Natural killer cell (primary cell): ENCODE data around the gene MOGAT3. TPM values are rescaled to one million over a fixed set of nuclear protein-coding genes. Genes with fewer than 3 reads are reported as not detected.

Experiments used
- ATAC-seq, 3 donors: fragments of 150-1000 bp in 2 of 3; fragments of 200-7000 bp in 1 of 3; cut with Tn5 transposase; 1 replicate in 1 of 3; 2 replicates in 2 of 3; pipeline ENCODE4 v1.10.0; 2021; ENCODE audit warnings: mild to moderate bottlenecking in 2 of 3, moderate library complexity in 2 of 3
- DNase-seq, 2 donors: peaks; one replicate each; pipeline versions ENCODE4 v3.0.0 to v3.0.0-alpha.2; 2013 to 2021; ENCODE audit warnings: mixed read lengths in 1 of 2
- H3K27ac ChIP-seq: one replicate; pipeline ENCODE4 v1.5.1; 2013; ENCODE audit warnings: mild to moderate bottlenecking, low read length
- H3K27me3 ChIP-seq: one replicate; pipeline ENCODE4 v1.6.1; 2013; ENCODE audit warnings: low read length; ENCODE audit not compliant: control insufficient read depth, insufficient read depth
- H3K36me3 ChIP-seq: one replicate; pipeline ENCODE4 v1.6.1; 2013; ENCODE audit warnings: low read length; ENCODE audit not compliant: control insufficient read depth, insufficient read depth
- H3K4me1 ChIP-seq: one replicate; pipeline ENCODE4 v1.6.1; 2013; ENCODE audit warnings: low read length; ENCODE audit not compliant: control insufficient read depth, insufficient read depth
- H3K4me3 ChIP-seq: one replicate; pipeline ENCODE4 v1.5.1; 2013; ENCODE audit warnings: low read length
- H3K9me3 ChIP-seq: one replicate; pipeline ENCODE4 v1.6.1; 2013; ENCODE audit warnings: low read length; ENCODE audit not compliant: control insufficient read depth, insufficient read depth
- H3K27ac Mint-ChIP-seq, 2 donors: one replicate each; pipeline ENCODE4 v1.8.0; 2022; ENCODE audit warnings: mild to moderate bottlenecking in 2 of 2, mixed read lengths in 2 of 2, moderate library complexity in 1 of 2
- H3K27me3 Mint-ChIP-seq, 2 donors: one replicate each; pipeline ENCODE4 v1.8.0; 2022; ENCODE audit warnings: low read depth in 2 of 2, mixed read lengths in 2 of 2
- H3K36me3 Mint-ChIP-seq: one replicate; pipeline ENCODE4 v1.8.0; 2022; ENCODE audit warnings: mixed read lengths
- H3K4me1 Mint-ChIP-seq, 2 donors: one replicate each; pipeline ENCODE4 v1.8.0; 2022; ENCODE audit warnings: mixed read lengths in 2 of 2
- H3K4me3 Mint-ChIP-seq: one replicate; pipeline ENCODE4 v1.8.0; 2022; ENCODE audit warnings: mild to moderate bottlenecking, moderate library complexity, mixed read lengths
- H3K9me3 Mint-ChIP-seq, 2 donors: one replicate each; pipeline ENCODE4 v1.8.0; 2022; ENCODE audit warnings: mixed read lengths in 2 of 2
- WGBS: methylation state at CpG from one replicate; pipeline ENCODE4 v1.1.7; 2013; ENCODE audit warnings: missing lambda C conversion rate; ENCODE audit not compliant: insufficient coverage; 5-methylcytosine and 5-hydroxymethylcytosine counted together
- intact Hi-C: fragments of 100-400 bp; cut with micrococcal nuclease; formaldehyde crosslinking; loops from one replicate; pipeline ENCODE4 v1.14.2; 2022
- total RNA-seq, 4 donors: library from RNA; stranded (reverse); fragments of 120-200 nt in 1 of 4; gene quantifications; one replicate each; pipeline versions ENCODE4 v1.2.3 to v1.2.4, GENCODE V29; 2013 to 2022
- TF ChIP-seq, protein P1 (sequence below): fragments of 200-600 bp; IDR thresholded peaks from one replicate; pipeline ENCODE4 v1.8.0; 2022; ENCODE audit warnings: antibody characterized with exemption

The MOGAT3 gene
- total RNA-seq, 3 donors from 2014 or later (not counting 1 experiment from before 2014, with no cell fraction given), result not detected

DNA sequence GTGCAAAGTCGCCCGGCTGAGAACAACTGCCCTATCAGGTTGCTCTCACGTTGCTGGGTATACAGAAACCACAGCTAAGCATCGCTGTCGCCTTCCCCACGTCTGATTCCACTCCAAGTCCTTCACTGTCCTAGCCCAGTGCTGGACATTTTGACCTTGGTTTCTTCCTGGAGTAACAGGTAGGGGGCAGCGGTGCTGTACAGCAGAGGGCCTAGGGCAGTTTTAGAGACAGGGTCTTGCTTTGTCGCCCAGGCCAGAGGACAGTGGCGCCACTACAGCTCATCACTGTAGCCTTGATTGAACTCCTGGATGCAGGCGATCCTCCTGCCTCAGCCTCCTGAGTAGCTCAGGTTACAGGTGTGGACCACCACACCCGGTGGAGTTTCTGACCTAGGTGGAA lies 34.2 kb upstream of the MOGAT3 start:
- TF ChIP-seq, protein P1, sequence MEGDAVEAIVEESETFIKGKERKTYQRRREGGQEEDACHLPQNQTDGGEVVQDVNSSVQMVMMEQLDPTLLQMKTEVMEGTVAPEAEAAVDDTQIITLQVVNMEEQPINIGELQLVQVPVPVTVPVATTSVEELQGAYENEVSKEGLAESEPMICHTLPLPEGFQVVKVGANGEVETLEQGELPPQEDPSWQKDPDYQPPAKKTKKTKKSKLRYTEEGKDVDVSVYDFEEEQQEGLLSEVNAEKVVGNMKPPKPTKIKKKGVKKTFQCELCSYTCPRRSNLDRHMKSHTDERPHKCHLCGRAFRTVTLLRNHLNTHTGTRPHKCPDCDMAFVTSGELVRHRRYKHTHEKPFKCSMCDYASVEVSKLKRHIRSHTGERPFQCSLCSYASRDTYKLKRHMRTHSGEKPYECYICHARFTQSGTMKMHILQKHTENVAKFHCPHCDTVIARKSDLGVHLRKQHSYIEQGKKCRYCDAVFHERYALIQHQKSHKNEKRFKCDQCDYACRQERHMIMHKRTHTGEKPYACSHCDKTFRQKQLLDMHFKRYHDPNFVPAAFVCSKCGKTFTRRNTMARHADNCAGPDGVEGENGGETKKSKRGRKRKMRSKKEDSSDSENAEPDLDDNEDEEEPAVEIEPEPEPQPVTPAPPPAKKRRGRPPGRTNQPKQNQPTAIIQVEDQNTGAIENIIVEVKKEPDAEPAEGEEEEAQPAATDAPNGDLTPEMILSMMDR, result no peak
- Histone ChIP-seq H3K27me3 (no peaks in the 10 kb centered on the region), H3K36me3 (peaks cover 23% of the 10 kb centered on the region), H3K4me1 (no peaks in the 10 kb centered on the region), H3K9me3 (no peaks in the 10 kb centered on the region), H3K4me3 (no peak overlapping the region), H3K27ac (no peak overlapping the region)
- DNase-seq (no peak), ATAC-seq (no peak)
- Mint-ChIP-seq H3K4me3 (no peak overlapping the region), H3K9me3 (no peaks in the 10 kb centered on the region), H3K27me3 (no peaks in the 10 kb centered on the region), H3K27ac (no peak overlapping the region), H3K4me1 (peaks cover 0 to 11% of the 10 kb centered on the region in 2 donors), H3K36me3 (no peaks in the 10 kb centered on the region)
- intact Hi-C loops, result no loop called here
- WGBS, result 85% methylated on average over 11 of the region's 11 CpGs

DNA sequence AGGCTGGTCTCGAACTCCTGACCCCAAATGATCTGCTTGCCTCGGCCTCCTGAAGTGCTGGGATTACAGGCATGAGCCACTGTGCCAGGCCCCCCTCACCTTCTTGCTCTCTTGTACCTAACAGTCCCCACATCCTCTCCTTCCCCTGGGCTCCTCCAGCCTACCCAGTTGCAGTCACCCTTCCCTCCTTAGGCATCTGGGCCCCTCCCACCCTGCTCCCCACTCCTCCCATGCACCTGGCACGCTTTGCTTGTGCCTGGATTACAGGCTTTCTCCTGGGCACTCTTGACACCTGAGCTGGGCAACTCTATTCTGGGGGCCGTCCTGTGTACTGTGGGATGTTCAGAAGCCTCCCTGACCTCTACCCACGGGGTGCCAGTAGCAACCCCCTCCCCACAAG lies 33.8 kb upstream of the MOGAT3 start:
- no peaks in the 10 kb centered on the region for H3K4me1 ChIP-seq
- TF ChIP-seq, protein P1, result no peak

DNA sequence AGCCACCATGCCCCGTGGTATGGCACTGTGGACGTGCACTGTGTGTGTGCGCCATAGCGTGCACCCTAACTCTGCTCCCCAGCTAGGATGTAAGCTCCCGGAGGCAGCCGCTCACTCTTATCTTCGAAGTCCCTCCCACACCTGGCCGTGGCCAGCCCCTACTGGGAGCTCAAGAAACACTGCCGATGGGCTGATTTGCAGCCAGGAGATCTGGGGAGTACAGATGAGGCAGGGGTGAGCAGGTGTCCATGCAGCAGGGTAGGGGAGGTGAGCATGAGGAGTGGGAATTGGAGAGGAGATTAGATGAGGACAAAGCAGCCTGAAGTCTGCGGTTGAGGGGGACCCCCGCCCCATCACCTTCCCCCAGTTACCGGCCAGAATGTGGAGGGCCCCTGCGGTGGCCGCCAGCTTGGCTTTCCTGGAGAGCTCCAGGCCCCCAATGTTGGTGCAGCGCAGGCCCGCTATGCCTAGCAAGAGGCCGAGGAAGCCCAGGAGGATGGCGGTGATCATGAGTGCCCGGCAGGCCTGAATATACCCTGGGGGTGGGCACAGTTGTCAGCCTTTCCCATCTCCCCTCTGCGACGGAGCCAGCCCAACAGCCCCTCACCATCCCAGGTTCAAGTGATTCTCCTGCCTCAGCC lies 33.2 kb upstream of the MOGAT3 start:
- no peaks in the 10 kb centered on the region for H3K36me3 Mint-ChIP-seq
- intact Hi-C loops, result no loop called here
- ATAC-seq, result no peak

More for the DNA sequence above, 33.8 kb upstream of the MOGAT3 start:
- no peaks in the 10 kb centered on the region for H3K9me3 ChIP-seq
- DNase-seq, result no peak
- H3K36me3 Mint-ChIP-seq, result no peaks in the 10 kb centered on the region
- no peak overlapping the region for H3K27ac Mint-ChIP-seq
- no peaks in the 10 kb centered on the region for H3K27me3 Mint-ChIP-seq
- no peak for ATAC-seq
- no peak overlapping the region for H3K4me3 Mint-ChIP-seq
- H3K4me1 Mint-ChIP-seq, result peaks cover 0 to 11% of the 10 kb centered on the region in 2 donors
- H3K36me3 ChIP-seq, result peaks cover 18% of the 10 kb centered on the region
- H3K9me3 Mint-ChIP-seq, result no peaks in the 10 kb centered on the region
- WGBS, result 88% methylated on average over 5 of the region's 5 CpGs
- intact Hi-C loops, result no loop called here
- H3K27me3 ChIP-seq, result no peaks in the 10 kb centered on the region
- no peak overlapping the region for H3K4me3 ChIP-seq
- H3K27ac ChIP-seq, result no peak overlapping the region

More for the DNA sequence above, 33.2 kb upstream of the MOGAT3 start:
- no peak overlapping the region for H3K4me3 ChIP-seq
- no peak overlapping the region for H3K27ac ChIP-seq
- no peak for DNase-seq
- Mint-ChIP-seq H3K4me3 (no peak overlapping the region), H3K4me1 (peaks cover 0 to 11% of the 10 kb centered on the region in 2 donors), H3K27me3 (no peaks in the 10 kb centered on the region), H3K27ac (no peak overlapping the region), H3K9me3 (no peaks in the 10 kb centered on the region)
- no peaks in the 10 kb centered on the region for H3K4me1 ChIP-seq
- TF ChIP-seq, protein P1, result no peak
- H3K9me3 ChIP-seq, result no peaks in the 10 kb centered on the region
- no peaks in the 10 kb centered on the region for H3K27me3 ChIP-seq
- H3K36me3 ChIP-seq, result peaks cover 19% of the 10 kb centered on the region
- 95% methylated on average over 21 of the region's 21 CpGs for WGBS
